Calu3 (cell line): ENCODE measurements around the gene PPP1R13B. TPM values are rescaled to one million over a fixed set of nuclear protein-coding genes. Genes with fewer than 3 reads are reported as not detected.

Source experiments
- BruUV-seq: library from RNA; stranded (reverse); fragments of 400-500 nt; replicated peaks from 2 replicates; lab custom pipeline; 2021; lab: Mats Ljungman, UMichigan
- CTCF ChIA-PET: fragments of 300-600 bp; sonication (Branson Sonifier 250); formaldehyde crosslinking; loops from one replicate; lab custom pipeline; 2022; ENCODE audit warnings: antibody characterized with exemption; lab: Charles Lee
- DNase-seq: peaks from one replicate; pipeline ENCODE4 v3.0.0; 2022
- H3K27ac Mint-ChIP-seq: one replicate; pipeline ENCODE4 v1.8.0; 2022; ENCODE audit warnings: mixed read lengths; ENCODE audit not compliant: unreplicated experiment
- H3K27me3 Mint-ChIP-seq: one replicate; pipeline ENCODE4 v1.8.0; 2022; ENCODE audit warnings: mixed read lengths; ENCODE audit not compliant: unreplicated experiment
- H3K36me3 Mint-ChIP-seq: one replicate; pipeline ENCODE4 v1.8.0; 2022; ENCODE audit warnings: mild to moderate bottlenecking, moderate library complexity, mixed read lengths; ENCODE audit not compliant: insufficient read depth, unreplicated experiment
- H3K4me1 Mint-ChIP-seq: one replicate; pipeline ENCODE4 v1.8.0; 2022; ENCODE audit warnings: mild to moderate bottlenecking, low read depth, mixed read lengths; ENCODE audit not compliant: unreplicated experiment
- H3K4me3 Mint-ChIP-seq: one replicate; pipeline ENCODE4 v1.8.0; 2022; ENCODE audit warnings: mild to moderate bottlenecking, low read depth, moderate library complexity, mixed read lengths; ENCODE audit not compliant: unreplicated experiment
- H3K9me3 Mint-ChIP-seq: one replicate; pipeline ENCODE4 v1.8.0; 2022; ENCODE audit warnings: low read depth, mixed read lengths; ENCODE audit not compliant: unreplicated experiment
- CTCF ChIP-seq: fragments of 200-600 bp; IDR thresholded peaks from one replicate; pipeline ENCODE4 v1.8.0; 2022; ENCODE audit warnings: antibody characterized with exemption; ENCODE audit not compliant: unreplicated experiment
- intact Hi-C: fragments of 100-400 bp; cut with micrococcal nuclease; formaldehyde crosslinking; loops from one replicate; pipeline ENCODE4 v1.10.0; 2022; ENCODE audit not compliant: unreplicated experiment
- total RNA-seq: library from RNA; stranded (reverse); gene quantifications from 2 replicates; pipeline ENCODE4 v1.2.3, GENCODE V29; 2022

Gene PPP1R13B
- total RNA-seq, 1 experiment from 2014 or later = 27.7 TPM

GRCh38 chr14:103858063-103858781, 10.8 kb upstream of the PPP1R13B start:
- no peaks in the 10 kb centered on the region for H3K9me3 Mint-ChIP-seq
- intact Hi-C loops = no loop called here
- no peak for TF ChIP-seq CTCF
- peaks cover 11% of the 10 kb centered on the region for H3K4me1 Mint-ChIP-seq
- CTCF ChIA-PET = no interaction called here
- no peaks in the 10 kb centered on the region for H3K27me3 Mint-ChIP-seq
- no peaks in the 10 kb centered on the region for H3K36me3 Mint-ChIP-seq
- DNase-seq = no peak
- no TSS peak for BruUV-seq
- no peak overlapping the region for H3K27ac Mint-ChIP-seq
- no peak overlapping the region for H3K4me3 Mint-ChIP-seq

- DNase-seq = no peak
- CTCF ChIA-PET = no interaction called here
- Mint-ChIP-seq H3K36me3 (no peaks in the 10 kb centered on the region), H3K27ac (no peak overlapping the region), H3K4me3 (no peak overlapping the region), H3K9me3 (no peaks in the 10 kb centered on the region), H3K27me3 (no peaks in the 10 kb centered on the region), H3K4me1 (peaks cover 11% of the 10 kb centered on the region)
- no TSS peak for BruUV-seq
- intact Hi-C loops = no loop called here
- TF ChIP-seq CTCF = no peak
Measured at GRCh38 chr14:103857256-103857655, 9.9 kb upstream of the PPP1R13B start.

GRCh38 chr14:103856607-103857006, 9.2 kb upstream of the PPP1R13B start:
- intact Hi-C loops = no loop called here
- Mint-ChIP-seq H3K27me3 (no peaks in the 10 kb centered on the region), H3K9me3 (no peaks in the 10 kb centered on the region), H3K36me3 (no peaks in the 10 kb centered on the region), H3K27ac (no peak overlapping the region), H3K4me3 (no peak overlapping the region), H3K4me1 (peaks cover 11% of the 10 kb centered on the region)
- CTCF ChIA-PET = interaction anchor here (1.5 kb wide), 1 partner anchor 48 kb away, joined by 7 read pairs; no protein-coding TSS in a partner anchor
- no peak for DNase-seq
- no peak for TF ChIP-seq CTCF
- no TSS peak for BruUV-seq

GRCh38 chr14:103856105-103856504, 8.7 kb upstream of the PPP1R13B start:
- CTCF ChIA-PET = interaction anchor here (0.8 to 1.5 kb wide), 2 partner anchors 9 to 48 kb away, joined by 3 to 7 read pairs; no protein-coding TSS in a partner anchor
- no peaks in the 10 kb centered on the region for H3K9me3 Mint-ChIP-seq
- TF ChIP-seq CTCF = no peak

More at GRCh38 chr14:103856105-103856504, 8.7 kb upstream of the PPP1R13B start:
- no peak for DNase-seq
- intact Hi-C loops = no loop called here
- H3K27ac Mint-ChIP-seq = no peak overlapping the region
- no TSS peak for BruUV-seq
- H3K36me3 Mint-ChIP-seq = no peaks in the 10 kb centered on the region
- no peak overlapping the region for H3K4me3 Mint-ChIP-seq
- no peaks in the 10 kb centered on the region for H3K27me3 Mint-ChIP-seq
- H3K4me1 Mint-ChIP-seq = peaks cover 11% of the 10 kb centered on the region
